Activated CD8-positive, alpha-beta memory T cell treated with anti-CD3 and anti-CD28 coated beads for 24 hours (primary cell): ENCODE data around the gene SEC23A.
"Not testable (repeated sequence)": the region's sequence is repeated elsewhere in the genome, so short reads cannot be mapped to it uniquely, and the experiment has no call there.

Source experiments
- DNase-seq: peaks from one replicate; pipeline ENCODE4 v3.0.0-alpha.2; 2020

Gene SEC23A

GRCh38 chr14:39090548-39091111 lies 12.4 kb downstream of the SEC23A start:
- DNase-seq: no peak

GRCh38 chr14:39087493-39087892 lies 15.5 kb downstream of the SEC23A start:
- DNase-seq: no peak

- DNase-seq: no peak
Observed at GRCh38 chr14:39085933-39086332, 17.1 kb downstream of the SEC23A start.

- no peak for DNase-seq
Observed at GRCh38 chr14:39083127-39083526, 19.9 kb downstream of the SEC23A start.

- no peak for DNase-seq
Observed at GRCh38 chr14:39080886-39081285, 22.1 kb downstream of the SEC23A start.

GRCh38 chr14:39071096-39071495 lies 31.9 kb downstream of the SEC23A start:
- DNase-seq: no peak

- no peak for DNase-seq
Observed at GRCh38 chr14:39069923-39070322, 33.1 kb downstream of the SEC23A start.

GRCh38 chr14:39069169-39069805 lies 33.7 kb downstream of the SEC23A start:
- not testable (repeated sequence) for DNase-seq

- DNase-seq: no peak
Observed at GRCh38 chr14:39060818-39061437, 42.1 kb downstream of the SEC23A start.

- DNase-seq: no peak
Observed at GRCh38 chr14:39055786-39056474, 47.1 kb downstream of the SEC23A start.

- not testable (repeated sequence) for DNase-seq
Observed at GRCh38 chr14:39052869-39053454, 50.1 kb downstream of the SEC23A start.

GRCh38 chr14:39050389-39050788 lies 52.6 kb downstream of the SEC23A start:
- DNase-seq: no peak

GRCh38 chr14:39045889-39046288 lies 57.1 kb downstream of the SEC23A start:
- DNase-seq: not testable (repeated sequence)

GRCh38 chr14:39043352-39043943 lies 59.6 kb downstream of the SEC23A start:
- DNase-seq: no peak

GRCh38 chr14:39040529-39040928 lies 62.5 kb downstream of the SEC23A start:
- DNase-seq: no peak

- DNase-seq: no peak
Observed at GRCh38 chr14:39038542-39038941, 64.5 kb downstream of the SEC23A start.

- DNase-seq: no peak
Observed at GRCh38 chr14:39036760-39037159, 66.3 kb downstream of the SEC23A start.

- no peak for DNase-seq
Observed at GRCh38 chr14:39035336-39035735, 67.7 kb downstream of the SEC23A start.

GRCh38 chr14:39034481-39035296 lies 68.3 kb downstream of the SEC23A start:
- no peak for DNase-seq

- DNase-seq: no peak
Observed at GRCh38 chr14:39033371-39033770, 69.7 kb downstream of the SEC23A start.

GRCh38 chr14:39030209-39030608 lies 72.8 kb downstream of the SEC23A start:
- DNase-seq: no peak

GRCh38 chr14:39029789-39030188 lies 73.2 kb downstream of the SEC23A start:
- no peak for DNase-seq
